GM21360 (cell line): Measurements from ENCODE around the gene GPR50.

Experiments
- ATAC-seq: cut with Tn5 transposase; IDR thresholded peaks from one replicate; pipeline ENCODE4 v1.9.1; 2021; ENCODE audit warnings: mild to moderate bottlenecking, moderate library complexity; ENCODE audit not compliant: unreplicated experiment

The GPR50 gene

DNA sequence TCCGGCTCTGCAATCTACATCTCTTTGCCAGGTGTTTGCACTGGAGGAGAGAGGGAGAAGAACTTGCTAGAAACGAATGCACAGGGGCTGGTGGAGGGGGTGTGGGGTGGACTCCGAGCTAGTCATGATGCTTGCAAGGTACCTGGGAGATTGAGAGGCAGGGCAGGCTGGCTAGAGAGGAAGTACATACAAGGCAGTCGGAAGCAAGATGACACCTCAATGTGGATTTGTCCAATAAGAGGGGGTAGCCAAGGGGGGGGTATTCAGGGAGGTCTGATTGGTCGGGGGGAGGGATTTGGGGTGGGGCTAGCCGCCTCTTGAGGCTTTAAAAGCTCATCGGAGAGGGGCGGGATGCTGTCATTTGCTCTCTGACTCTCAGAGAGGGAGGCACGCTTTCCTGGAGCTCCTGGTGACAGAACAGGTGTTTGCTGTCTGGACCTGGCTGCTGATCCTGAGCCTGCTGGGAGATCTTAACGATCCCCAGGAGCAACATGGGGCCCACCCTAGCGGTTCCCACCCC, at the start of gene GPR50:
TSS of gene GPR50 (plus strand) at position 354 of the 520 bp plus-strand sequence. CDS start at position 492, 138 bp downstream.
- no peak for ATAC-seq

DNA sequence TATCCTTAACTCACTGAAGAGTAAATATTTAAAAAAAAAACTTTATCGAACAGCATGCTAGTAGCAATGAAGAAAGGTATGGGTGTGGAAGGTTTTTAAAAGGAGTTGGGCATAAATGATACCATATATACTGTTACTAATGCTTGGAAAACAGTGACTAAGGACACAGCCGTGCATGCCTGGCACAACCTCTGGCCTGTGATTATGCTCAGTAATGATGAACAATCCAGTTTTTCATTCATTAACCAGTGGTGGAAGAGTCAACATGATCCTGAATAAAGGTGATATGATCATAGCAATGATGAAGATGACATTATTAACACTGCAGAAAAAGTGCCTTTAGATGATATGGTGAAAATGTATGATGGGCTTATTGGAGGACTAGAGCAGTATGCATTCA, 43.9 kb upstream of the GPR50 start:
- no peak for ATAC-seq

DNA sequence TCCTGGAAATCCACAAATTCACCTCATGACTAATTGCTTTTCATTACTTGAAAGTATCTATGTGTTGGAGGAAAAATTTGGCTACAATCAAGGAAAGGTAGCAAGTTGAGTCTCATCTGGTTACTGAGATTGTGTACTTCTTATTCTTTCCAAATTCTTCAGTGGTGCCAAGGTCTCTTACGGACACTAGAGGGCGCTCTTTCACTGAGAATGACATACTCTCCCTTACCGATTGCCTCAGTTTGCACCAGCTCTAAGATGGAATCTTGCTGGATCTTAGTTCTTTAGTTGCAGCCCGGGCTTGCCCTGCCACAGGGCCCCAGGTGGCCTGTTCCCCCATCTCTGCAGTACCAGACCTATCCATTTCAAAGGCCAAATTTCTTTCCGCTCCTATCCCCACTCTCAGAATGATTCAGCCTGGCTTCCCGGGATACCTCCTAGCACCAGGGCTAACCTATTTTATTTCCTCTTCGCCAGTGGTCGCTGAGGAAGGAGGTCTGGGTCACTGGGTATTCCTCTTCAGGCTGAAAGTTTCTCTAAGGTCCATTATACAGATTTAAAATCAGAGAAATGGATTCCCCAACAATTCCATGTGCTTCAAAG, 24.6 kb upstream of the GPR50 start:
- peak; percentile 94 for ATAC-seq

DNA sequence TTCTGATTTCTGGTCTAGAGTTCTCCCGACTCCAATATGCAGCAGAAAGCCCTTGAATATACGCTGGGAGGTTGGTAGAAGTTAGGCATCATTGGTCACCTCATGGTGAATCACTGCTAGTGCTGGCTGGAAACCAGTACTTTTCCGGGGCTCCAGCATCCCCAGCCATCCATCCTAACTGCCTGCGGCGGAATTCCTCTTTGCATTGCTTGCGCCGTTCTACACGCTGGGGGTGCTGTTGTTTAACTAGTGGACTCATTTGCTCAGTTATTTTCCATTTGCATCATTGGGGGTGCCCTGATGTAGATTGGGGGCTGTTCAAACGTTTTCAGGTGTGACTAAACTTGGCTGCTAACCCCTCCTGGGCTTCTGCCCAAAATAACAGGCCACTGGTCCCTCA, 23.3 kb upstream of the GPR50 start:
- no peak for ATAC-seq

DNA sequence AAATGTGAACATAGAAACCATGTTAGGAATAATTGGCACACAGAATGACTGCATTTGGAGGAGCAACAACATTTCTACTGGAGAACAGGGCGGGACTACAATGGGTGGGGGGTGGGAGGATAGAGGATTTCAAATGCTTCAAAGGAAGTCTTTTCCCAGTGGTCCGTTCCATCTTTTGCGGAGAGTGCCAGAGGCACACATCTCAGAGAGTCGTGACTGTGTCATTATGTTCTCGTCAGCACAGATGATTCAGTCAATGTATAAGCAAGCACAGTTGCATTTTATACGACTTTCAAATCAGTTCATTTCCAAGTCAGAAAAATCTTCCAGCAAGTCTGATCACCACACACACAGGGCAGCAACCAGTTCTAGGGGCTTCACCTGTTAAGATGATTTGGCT, 22.7 kb upstream of the GPR50 start:
- ATAC-seq = no peak

DNA sequence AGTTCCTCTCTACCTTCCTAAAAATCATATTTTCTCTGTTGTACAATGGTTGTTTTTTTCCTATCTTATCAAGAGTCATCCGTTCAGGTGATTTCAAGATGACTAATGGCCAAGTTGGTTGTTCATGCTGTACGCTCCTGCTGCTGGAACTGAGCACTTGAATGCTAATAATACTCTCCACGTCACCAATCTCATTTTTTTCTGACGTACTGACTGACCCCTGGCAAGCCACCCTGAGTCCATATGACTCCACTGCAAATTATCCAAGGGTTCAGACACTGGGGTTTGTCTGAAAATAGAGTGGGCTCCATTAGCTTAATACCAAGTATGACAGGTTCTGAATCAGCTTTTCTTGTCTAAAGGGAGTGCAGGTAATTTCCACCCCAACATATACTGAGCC, 21.1 kb upstream of the GPR50 start:
- ATAC-seq = no peak

DNA sequence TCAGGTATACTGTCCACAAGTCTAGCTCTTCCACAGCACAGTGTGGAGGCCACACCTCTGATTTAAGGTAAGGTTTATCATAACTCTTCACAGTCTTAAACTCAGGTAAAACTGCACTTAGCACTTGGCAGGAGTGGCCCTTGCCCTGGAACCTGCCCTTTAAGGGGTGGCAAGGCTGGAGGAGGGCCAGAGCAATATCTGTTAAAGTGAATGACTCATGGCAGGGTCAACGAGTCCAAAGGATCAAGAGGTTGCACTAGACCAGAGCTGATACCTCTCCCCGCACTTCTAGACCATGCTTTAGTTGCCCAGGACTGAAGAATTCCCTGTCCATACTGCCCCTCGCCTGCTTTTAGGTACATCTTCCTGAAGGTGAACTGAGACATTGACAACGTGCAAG, 14.7 kb upstream of the GPR50 start:
- ATAC-seq = no peak

DNA sequence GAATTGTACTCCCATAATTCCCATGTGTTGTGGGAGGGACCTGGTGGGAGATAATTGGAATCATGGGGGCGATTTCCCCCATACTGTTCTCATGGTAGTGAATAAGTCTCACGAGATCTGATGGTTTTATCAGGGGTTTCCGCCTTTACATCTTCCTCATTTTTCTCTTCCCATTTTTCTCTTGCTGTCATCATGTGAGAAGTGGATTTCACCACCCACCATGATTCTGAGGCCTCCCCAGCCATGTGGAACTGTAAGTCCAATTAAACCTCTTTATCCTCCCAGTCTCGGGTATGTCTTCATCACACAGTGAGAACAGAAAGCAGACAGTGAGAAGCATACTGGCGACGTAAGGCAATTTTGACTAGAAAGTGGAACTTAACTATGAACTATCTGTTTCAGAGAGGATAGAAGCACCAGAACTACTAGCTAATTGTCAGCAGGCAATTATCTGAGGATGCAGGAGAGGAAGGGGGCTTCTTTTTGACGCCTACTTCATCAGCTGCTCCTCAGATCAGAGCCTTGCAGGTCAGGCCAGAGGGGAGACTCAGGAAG, 8.5 kb upstream of the GPR50 start:
- no peak for ATAC-seq

DNA sequence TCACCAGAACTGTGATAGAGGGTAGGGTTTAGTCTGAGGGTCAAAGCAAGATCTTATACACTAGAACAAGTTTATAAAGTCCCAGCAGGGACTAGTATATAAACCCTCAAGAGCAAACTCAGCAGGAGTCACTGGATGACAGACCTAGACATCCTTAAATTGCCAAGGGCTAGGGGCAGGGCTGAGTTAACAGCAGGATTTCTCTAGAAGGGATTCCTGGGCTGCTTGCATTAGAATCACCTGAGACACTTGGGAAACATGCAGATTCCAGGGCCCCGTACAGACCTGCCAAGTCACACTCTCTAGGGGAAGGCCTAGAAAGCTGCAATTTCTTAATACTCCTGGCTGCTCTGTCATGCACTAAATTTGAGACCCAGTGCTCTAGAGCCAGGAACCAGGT, 6.6 kb upstream of the GPR50 start:
- no peak for ATAC-seq

DNA sequence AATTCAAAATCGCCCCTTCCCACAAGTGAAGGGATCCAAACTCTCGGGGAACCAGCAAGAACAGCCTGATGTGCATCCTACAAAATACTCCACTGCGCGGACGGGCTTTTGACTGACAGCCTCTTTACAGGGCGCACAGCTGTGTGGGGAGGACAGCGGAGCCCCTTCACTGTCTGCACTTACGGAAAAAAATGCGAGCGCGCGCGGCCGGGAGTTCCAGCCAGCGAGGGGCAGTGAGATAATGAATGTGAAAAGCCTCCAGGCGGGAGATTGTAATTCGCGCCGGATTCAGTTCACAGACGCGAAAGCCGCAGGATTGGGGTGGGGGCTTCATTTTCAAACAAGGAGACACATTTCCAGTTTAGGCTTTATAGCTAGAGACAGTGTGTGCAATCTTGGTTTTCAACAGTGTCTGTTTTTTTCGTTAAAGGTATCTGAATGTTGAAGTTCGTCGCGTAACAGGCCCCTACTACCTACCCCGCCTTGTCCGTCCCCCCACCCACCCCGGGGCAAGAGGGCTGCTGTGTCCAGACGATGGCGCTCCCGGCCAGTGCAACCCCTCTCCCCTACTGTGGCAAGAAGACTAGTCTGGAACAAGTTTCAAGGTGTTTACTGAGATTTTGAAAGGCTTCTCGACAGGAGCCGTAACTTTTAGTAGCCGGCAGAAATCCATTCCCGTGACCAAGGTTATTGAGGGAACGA, 1.7 kb upstream of the GPR50 start:
- no peak for ATAC-seq

DNA sequence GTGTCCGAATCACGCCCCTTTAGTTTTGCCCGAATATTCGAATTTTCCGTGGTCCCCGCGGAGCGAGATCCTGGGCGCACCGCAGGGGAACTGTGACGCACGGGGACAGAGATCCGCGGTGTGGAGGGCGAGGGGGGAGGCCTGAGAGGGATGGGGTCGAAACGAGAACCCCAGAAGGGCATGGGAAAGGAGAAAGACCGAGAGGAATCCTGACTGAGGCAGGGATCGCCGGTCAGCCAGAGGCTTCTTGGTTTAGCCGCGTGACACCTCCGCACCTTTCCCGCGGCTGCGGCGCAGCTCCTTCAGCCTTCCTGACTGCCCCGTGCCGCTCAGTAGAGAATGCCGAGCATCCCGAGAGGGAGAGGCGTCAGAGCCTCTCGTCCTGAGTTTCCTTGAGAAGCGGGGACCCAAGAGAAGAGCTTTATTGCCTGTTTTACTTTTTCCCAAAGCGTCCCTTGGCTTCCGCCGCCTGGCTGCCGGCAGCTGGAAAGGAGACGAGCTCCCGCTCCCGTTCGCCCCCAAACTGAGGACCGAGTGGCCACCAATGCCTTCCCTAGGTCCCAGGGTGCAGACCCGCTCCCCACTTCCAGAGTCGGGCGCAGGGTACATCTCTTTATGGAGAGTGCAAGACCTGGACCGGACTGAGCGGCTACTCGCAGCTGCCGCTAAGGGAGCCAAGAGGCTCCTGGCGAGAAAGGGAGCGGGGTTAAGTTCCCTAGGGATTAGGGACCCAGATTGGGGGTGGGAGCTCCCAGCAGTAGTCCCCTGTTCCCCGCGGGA, 911 bp upstream of the GPR50 start:
- ATAC-seq = no peak

DNA sequence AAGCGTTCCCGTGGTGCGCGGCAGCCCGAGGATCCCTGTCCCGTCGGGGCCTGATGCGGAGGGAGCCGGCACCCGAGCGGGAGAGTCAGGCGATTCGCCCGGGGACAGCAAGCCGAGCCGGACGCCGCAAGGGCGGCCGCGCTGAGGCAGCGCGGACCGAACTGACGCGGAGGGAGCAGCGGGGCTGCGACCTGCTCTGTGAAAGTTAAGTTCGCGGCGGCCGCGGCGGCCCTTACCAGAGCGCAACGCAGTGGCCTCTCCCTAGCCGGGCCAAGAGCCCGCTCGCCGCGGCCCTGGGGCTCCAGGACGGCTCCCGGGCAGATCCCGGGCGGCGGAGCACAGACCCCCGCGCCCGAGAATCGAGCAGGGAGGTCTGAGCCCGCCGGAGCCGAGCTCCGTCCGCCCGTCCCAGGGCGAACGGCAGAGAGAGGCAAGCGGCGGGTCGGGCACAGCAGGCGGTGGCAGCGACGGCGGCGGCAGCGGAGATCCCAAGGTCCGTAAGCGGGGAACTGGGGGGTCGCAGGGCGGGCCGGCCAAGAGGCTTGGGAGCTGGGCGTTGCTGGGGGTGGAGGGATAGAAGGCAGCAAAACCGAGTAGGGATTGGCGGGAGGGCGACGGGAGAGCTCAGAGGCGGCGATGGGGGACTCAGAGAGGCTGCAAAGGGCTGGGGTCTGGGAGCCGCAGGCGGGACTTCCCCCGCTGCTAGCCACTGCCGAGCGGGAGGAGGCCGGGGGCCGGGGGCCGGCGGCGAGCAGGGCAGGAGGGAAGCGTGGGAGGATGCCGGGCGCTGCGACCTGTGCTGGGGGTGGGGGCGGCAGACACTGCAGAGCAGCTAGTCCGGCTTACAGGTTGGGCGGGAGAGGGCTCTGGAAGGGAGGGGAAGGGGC, 1.0 kb downstream of the GPR50 start:
- ATAC-seq = no peak

DNA sequence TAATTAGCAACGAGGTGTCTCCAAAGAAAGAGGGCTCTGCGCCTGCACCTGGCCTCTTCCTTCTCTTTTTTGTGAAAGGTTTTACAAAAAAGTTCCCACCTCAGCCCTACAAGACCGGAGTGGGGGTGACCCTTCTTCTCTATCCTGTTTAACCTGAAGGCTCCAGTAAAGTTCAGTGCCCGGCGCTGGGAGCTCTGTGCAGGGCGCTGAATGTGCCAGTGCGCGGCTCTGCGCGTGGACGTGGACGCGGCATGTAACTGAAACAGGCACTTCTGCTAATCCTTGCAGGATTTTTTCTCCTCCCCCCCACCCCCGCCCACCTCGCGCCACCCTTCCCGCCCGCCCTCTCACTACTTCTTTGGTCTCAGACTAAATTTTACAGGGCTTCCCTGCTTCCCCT, 2.4 kb downstream of the GPR50 start:
- ATAC-seq = no peak

DNA sequence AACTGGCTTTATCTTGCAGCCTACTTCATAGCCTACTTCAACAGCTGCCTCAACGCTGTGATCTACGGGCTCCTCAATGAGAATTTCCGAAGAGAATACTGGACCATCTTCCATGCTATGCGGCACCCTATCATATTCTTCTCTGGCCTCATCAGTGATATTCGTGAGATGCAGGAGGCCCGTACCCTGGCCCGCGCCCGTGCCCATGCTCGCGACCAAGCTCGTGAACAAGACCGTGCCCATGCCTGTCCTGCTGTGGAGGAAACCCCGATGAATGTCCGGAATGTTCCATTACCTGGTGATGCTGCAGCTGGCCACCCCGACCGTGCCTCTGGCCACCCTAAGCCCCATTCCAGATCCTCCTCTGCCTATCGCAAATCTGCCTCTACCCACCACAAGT, 4.0 kb downstream of the GPR50 start:
- ATAC-seq = no peak

DNA sequence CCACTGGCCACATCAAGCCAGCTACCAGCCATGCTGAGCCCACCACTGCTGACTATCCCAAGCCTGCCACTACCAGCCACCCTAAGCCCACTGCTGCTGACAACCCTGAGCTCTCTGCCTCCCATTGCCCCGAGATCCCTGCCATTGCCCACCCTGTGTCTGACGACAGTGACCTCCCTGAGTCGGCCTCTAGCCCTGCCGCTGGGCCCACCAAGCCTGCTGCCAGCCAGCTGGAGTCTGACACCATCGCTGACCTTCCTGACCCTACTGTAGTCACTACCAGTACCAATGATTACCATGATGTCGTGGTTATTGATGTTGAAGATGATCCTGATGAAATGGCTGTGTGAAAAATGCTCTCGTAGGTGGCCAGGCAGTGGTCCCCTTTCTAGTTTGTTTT, 4.7 kb downstream of the GPR50 start:
- no peak for ATAC-seq

DNA sequence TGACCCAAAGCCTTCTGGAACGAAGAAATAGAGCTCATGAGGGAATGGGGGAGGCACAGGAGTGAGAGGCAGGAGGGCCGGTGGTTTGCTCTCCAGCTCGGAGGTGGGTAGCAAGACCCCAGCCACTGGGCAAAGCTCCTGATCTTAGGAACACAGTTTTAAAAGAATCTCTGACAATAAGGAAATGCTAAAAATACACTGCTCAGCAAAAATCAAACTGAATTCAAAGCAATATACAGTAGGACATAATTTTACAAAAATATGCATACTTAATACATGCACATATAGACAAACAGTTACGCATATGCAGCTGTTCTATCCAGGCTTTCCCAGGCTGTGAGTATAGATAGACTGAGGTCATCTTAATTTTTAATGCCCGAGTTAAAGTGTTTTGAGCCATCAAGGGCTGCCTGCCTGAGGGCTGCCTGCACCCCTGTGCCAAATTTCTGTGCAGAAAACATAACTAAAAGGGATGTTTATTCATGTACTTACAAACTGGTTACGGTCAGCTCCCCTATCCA, 6.9 kb downstream of the GPR50 start:
- ATAC-seq = no peak

DNA sequence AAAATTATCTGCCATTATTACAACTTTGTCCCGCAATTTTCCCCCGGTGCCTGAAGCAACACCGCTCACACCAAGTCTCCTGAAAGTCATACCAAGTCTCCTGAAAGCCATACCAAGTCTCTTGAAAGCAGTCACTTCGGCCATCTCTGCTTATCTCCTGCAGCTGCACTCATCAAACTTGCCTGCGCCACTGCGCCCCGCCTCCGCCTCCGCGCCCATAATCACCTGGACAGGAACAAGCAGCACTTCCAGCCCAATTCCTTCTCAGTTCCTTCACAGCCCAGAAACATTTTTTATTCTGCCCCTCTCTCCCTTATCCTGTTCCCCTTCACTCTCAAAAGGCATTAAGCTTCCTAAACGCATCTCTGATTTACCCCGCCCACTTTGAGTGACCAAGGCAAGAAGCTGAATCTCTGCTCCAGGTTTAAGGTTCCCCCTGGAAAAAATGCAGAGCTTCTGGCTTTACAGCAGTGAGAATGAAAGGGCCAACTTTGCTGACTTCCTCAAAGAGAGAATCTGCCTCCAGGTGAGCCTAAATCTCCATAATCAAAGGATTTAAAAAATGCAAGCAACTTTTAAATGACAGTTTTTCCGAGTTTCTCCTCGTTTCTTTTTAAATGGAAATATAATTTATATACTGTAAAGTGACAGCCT, 7.7 kb downstream of the GPR50 start:
- no peak for ATAC-seq

DNA sequence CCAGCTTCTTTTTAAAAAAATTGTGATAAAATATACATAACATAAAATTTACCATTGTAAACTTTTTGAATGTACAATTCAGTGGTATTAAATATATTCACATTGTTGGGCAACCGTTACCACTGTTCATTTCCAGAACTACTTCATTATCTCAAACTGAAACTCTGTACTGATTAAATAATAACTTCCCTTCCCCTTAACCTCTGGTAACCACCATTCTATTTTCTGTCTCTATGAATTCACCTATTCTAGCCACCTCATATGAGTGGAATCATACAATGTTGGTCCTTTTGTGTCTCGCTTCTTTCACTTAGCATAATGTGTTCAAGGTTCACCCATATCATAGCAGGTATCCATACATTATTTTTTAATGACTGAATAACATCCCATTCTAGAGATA, 8.3 kb downstream of the GPR50 start:
- ATAC-seq = no peak

DNA sequence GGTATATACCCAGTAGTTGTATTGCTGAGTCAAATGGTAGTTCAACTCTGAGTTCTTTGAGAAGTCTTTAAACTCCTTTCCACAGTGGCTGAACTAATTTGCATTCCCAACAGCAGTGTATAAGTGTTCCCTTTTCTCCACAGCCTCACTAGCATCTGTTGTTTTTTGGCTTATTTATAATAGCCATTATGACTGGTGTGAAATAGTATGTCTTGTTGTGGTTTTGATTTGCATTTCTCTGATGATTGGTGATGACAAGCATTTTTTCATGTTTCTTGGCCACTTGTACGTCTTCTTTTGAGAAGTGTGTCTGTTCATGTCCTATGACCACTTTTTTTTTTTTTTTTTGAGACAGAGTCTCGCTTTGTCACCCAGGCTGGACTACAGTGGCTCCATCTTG, 30.5 kb downstream of the GPR50 start:
- no peak for ATAC-seq

DNA sequence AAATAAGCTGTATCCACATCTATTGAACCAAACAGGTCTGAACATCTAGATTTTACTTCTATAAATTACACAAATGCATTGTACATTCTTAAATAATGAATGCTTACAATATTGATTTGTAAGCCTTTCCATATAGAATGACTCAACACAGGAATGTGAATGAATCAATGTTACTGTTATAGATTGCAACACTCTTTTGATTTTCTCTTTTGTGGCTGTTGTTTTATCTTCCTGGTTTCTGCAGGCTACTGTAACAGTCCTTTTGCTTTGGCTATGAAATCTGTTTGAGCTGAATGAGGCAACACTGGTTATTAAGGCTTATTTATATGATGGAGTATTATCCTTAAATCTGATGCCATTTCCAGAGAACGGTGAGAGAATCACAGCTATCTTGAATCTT, 49.5 kb downstream of the GPR50 start:
- no peak for ATAC-seq
